ENCODE results near the gene FIBCD1.

Gene FIBCD1

GRCh38 chr9:130880599-130881220 lies 58.3 kb downstream of the FIBCD1 start:
- DNase-seq (ENCODE audit: low read depth in 2 of 2) = no peak

GRCh38 chr9:130879863-130880411 lies 59.1 kb downstream of the FIBCD1 start:
- no peak for DNase-seq (ENCODE audit: low read depth in 2 of 2)

DNA sequence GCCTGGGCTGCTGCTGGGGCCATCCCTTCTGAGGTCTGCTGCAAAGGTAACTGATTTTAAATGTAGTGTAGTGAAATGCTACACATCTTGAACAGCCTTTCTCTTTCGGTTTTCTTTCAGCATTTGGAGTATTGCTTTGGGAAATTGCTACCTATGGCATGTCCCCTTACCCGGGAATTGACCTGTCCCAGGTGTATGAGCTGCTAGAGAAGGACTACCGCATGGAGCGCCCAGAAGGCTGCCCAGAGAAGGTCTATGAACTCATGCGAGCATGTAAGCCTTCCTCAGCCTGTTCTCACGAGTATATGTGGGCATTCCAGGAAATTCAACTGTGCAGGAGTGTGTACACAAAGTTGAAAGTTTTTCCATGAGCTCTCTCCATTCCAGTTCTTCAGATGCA lies 60.8 kb downstream of the FIBCD1 start:
- DNase-seq (ENCODE audit: low read depth in 2 of 2) = no peak

GRCh38 chr9:130877300-130877699 lies 61.7 kb downstream of the FIBCD1 start:
- DNase-seq (ENCODE audit: low read depth in 2 of 2) = no peak

GRCh38 chr9:130874783-130875182 lies 64.3 kb downstream of the FIBCD1 start:
- DNase-seq (ENCODE audit: low read depth in 2 of 2) = no peak

- DNase-seq (ENCODE audit: low read depth in 2 of 2) = no peak
Measured at GRCh38 chr9:130873966-130874365, 65.1 kb downstream of the FIBCD1 start.

DNA sequence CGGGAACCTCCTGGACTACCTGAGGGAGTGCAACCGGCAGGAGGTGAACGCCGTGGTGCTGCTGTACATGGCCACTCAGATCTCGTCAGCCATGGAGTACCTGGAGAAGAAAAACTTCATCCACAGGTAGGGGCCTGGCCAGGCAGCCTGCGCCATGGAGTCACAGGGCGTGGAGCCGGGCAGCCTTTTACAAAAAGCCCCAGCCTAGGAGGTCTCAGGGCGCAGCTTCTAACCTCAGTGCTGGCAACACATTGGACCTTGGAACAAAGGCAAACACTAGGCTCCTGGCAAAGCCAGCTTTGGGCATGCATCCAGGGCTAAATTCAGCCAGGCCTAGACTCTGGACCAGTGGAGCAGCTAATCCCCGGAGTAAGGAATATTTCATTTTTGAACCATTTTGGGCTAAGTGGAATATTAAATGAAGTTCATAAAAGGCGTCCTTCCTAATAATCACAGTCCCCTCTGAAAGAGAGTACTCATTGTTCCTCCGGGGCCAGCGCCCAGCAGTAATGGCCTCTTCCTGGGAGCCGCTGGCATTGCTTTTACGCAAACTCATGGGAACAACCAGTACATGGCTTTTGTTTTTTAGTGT lies 66.0 kb downstream of the FIBCD1 start:
- no peak for DNase-seq (ENCODE audit: low read depth in 2 of 2)

- DNase-seq (ENCODE audit: low read depth in 2 of 2) = no peak
Measured at GRCh38 chr9:130872508-130872907, 66.5 kb downstream of the FIBCD1 start.

- DNase-seq (ENCODE audit: low read depth in 2 of 2) = no peak
Measured at GRCh38 chr9:130872093-130872492, 67.0 kb downstream of the FIBCD1 start.

DNA sequence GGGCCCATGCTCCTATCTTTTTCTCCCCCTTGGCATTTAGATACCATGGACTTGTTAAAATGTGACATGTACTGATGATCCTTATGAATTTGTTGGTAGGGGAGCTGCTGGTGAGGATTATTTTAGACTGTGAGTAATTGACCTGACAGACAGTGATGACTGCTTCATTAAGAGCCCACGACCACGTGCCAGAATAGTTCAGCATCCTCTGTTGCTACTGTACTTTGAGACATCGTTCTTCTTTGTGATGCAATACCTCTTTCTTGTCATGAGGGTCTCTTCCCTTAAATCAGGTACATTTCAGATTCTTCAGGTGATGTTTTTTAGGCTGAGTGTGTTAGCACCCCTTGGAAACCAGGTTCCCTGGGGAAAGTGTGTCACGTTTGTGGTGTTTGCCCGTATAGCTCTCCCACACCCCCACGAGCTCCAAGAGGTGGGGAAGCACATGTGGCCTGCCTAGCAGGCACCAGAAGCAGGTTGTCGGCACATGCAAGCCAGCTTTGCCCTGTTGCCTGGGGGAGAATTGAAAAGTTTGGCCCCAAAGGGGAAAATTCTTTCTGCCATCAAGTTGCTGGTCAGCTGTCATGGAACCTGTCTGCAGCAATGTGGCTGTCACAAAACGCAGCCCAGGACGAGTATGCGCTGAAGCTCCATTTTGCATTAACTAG lies 67.5 kb downstream of the FIBCD1 start:
- no peak for DNase-seq (ENCODE audit: low read depth in 2 of 2)

- no peak for DNase-seq (ENCODE audit: low read depth in 2 of 2)
Measured at GRCh38 chr9:130870491-130871381, 68.3 kb downstream of the FIBCD1 start.

DNA sequence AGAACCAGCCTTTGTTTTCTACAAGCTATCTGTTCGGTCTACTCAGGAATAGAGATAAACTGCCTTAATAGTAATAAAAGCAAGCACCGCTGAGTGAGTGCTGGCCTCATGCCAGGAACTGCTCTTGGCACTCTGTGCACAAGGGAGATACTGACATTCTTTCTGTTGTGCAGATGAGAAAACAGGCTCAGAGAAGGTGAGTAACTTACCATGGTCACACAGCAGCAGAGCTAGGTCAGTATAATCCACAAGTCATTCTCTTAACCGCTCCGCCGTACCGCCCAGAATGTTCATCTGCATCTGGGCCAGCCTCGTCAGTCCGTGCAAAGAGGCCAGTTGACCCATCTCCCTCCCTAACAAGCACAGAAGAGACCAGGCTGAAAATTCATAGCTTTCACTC lies 69.8 kb downstream of the FIBCD1 start:
- no peak for DNase-seq (ENCODE audit: low read depth in 2 of 2)

DNA sequence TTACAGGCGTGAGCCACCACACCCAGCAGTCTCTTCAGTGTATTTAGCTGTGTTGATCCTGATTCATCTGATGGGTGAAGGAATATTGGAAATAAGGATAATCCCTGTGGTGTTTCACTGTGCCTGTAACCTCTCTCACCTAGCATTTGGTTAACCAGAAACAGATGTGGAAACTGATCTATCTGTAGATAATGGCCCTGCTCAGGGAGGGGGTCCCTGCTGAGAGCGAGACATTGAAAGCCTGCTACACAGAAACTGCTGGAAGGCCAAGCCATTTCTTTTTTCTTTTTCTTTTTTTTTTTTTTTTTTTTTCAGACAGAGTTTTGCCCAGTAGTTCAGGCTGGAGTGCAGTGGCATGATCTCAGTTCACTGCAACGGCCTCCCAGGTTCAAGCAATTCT lies 70.8 kb downstream of the FIBCD1 start:
- DNase-seq (ENCODE audit: low read depth in 2 of 2) = no peak

DNA sequence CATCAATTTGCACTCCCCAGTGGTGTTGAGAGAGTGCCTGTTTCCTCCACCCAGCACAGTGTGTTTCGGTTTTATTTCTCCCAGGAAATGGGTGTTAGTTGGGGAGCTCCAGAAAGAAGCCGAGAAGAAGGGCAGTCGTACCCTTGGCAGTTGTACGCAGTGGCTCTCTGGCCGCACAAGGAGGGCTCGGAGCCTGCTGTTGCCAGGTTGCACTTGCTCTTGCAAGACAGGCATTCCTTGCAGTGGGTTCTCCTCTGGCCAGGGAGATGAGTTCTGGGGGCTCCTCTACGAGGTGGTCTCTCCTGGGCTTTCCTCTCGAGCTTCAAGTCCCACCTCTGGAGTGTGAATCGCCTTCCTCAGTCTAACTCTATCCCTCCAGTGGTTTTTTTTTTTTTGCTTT lies 71.5 kb downstream of the FIBCD1 start:
- DNase-seq (ENCODE audit: low read depth in 2 of 2) = no peak

- DNase-seq (ENCODE audit: low read depth in 2 of 2) = peak in 1 of 2 donors; percentile 10
Measured at GRCh38 chr9:130866474-130866965, 72.5 kb downstream of the FIBCD1 start.

- DNase-seq (ENCODE audit: low read depth in 2 of 2) = no peak
Measured at GRCh38 chr9:130865921-130866320, 73.1 kb downstream of the FIBCD1 start.

DNA sequence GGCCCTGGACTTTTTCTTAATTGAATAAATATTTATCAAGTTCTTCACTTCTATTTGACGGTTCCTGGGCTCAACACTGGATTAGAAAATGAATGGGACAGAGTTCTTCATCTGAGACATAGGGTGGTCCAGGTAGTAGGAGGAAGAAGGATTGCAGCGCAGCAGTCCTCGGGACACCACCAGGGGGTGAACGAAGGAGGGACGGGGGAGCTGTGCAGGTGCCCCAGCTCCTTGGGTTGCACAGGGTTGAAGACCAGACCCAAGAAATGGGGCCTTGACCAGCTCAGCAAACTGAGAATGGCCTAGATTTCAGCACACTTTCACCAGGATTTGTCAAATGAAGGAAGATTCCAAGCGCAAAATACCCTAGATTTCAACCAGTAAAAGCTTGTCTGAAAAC lies 74.5 kb downstream of the FIBCD1 start:
- DNase-seq (ENCODE audit: low read depth in 2 of 2) = no peak

DNA sequence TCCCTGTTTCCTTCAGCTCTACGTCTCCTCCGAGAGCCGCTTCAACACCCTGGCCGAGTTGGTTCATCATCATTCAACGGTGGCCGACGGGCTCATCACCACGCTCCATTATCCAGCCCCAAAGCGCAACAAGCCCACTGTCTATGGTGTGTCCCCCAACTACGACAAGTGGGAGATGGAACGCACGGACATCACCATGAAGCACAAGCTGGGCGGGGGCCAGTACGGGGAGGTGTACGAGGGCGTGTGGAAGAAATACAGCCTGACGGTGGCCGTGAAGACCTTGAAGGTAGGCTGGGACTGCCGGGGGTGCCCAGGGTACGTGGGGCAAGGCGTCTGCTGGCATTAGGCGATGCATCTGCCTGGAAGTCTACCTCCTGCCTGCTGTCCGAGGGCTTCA lies 76.3 kb downstream of the FIBCD1 start:
- DNase-seq (ENCODE audit: low read depth in 2 of 2) = no peak

GRCh38 chr9:130862217-130862616 lies 76.8 kb downstream of the FIBCD1 start:
- no peak for DNase-seq (ENCODE audit: low read depth in 2 of 2)

DNA sequence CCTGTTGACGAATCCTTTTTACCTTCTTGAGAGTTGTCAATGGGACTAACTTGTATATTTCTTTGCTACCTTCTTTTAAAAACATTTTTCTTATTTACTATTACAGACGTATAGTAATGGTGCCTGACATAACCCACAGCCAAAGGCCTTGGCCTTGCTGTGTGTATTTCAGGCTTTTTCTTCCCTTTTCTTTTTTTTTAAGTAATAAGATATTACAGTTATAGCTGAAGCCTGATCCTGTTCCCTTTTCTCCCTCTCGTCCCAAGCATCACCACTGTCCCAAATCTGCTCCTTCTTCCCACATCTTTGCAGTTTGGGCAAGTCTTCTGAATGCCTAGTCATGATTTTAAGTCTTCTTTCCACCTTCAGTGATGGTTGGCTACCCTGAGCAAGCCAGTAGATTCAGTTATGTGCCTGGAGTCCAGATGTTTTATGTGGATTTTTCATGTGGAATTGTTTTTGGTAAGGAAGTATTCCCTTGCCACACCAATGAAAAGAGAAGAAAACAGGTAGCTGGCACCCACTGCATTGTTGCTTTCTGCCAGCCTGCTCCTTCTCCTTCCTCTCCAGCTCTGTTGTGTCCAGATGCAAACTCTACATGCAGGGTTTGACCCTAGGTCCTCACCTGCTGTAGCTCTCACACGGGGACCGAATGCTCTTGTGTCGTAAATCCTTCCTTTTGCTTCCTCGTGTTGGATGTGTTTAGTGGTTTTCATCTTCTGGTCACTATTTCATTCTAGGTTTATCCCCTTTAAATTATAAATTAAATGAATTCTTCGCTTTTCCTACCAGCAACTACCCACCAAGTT lies 77.5 kb downstream of the FIBCD1 start:
- no peak for DNase-seq (ENCODE audit: low read depth in 2 of 2)
